Panc1 (cell line): ENCODE results near the gene ALDH1A3. TPM values are rescaled to one million over a fixed set of nuclear protein-coding genes. Genes with fewer than 3 reads are reported as not detected.
A peak's percentile ranks its signal among the peaks of the same experiment; 100 is the strongest.

Source experiments
- ATAC-seq: fragments of 200-7000 bp; cut with Tn5 transposase; 2 replicates; pipeline ENCODE4 v1.9.1; 2020; ENCODE audit warnings: mild to moderate bottlenecking, moderate library complexity
- BruUV-seq: library from RNA; stranded (reverse); fragments of 400-500 nt; replicated peaks from 2 replicates; lab custom pipeline; 2021; lab: Mats Ljungman, UMichigan
- CTCF ChIA-PET: fragments of 300-600 bp; sonication (Branson Sonifier 250); formaldehyde crosslinking; loops from one replicate; lab custom pipeline; 2022; ENCODE audit warnings: antibody characterized with exemption; lab: Charles Lee
- POLR2A ChIA-PET: fragments of 300-600 bp; sonication (Branson Sonifier 250); formaldehyde crosslinking; loops from one replicate; lab custom pipeline; 2022; ENCODE audit warnings: antibody characterized with exemption; lab: Charles Lee
- DNase-seq: peaks from one replicate; pipeline ENCODE4 v3.0.0-alpha.2; 2010; ENCODE audit warnings: low read depth, low spot score
- H3K27ac ChIP-seq: 2 replicates; pipeline ENCODE4 v1.5.1; 2011; ENCODE audit warnings: mild to moderate bottlenecking, low read length, inconsistent platforms
- H3K27me3 ChIP-seq: fragments of 200-500 bp; sonication (Bioruptor generic); 2 replicates; pipeline ENCODE4 v1.6.0; 2014; ENCODE audit warnings: low read length, inconsistent platforms; ENCODE audit not compliant: control insufficient read depth, insufficient read depth
- H3K36me3 ChIP-seq: fragments of 200-500 bp; sonication (Bioruptor generic); 2 replicates; pipeline ENCODE4 v1.5.1; 2014; ENCODE audit warnings: inconsistent platforms, mild to moderate bottlenecking, low read length, moderate library complexity; ENCODE audit not compliant: control insufficient read depth, insufficient read depth
- H3K4me1 ChIP-seq: 2 replicates; pipeline ENCODE4 v1.5.1; 2011; ENCODE audit warnings: inconsistent platforms, mild to moderate bottlenecking, low read length, moderate library complexity; ENCODE audit not compliant: control insufficient read depth, insufficient read depth
- H3K4me3 ChIP-seq, 2 experiments: 2 replicates each; pipeline ENCODE4 v1.5.1; 2011 to 2012; ENCODE audit warnings: low read depth in 2 of 2, low read length in 2 of 2, mild to moderate bottlenecking in 2 of 2, inconsistent platforms in 1 of 2, moderate library complexity in 1 of 2
- H3K9me3 ChIP-seq: fragments of 200-500 bp; sonication (Bioruptor generic); 2 replicates; pipeline ENCODE4 v1.5.1; 2014; ENCODE audit warnings: low read depth, mild to moderate bottlenecking, inconsistent platforms, low read length, moderate library complexity; ENCODE audit not compliant: control insufficient read depth, insufficient read depth
- POLR2AphosphoS5 ChIP-seq: IDR thresholded peaks from 2 replicates; pipeline ENCODE4 v1.6.1; 2012; ENCODE audit warnings: mild to moderate bottlenecking, low read depth, low read length, moderate library complexity
- REST ChIP-seq, 2 experiments: IDR thresholded peaks; 2 replicates each; pipeline ENCODE4 v1.6.1; 2011 to 2012; ENCODE audit warnings: low read depth in 2 of 2, control low read depth in 1 of 2, low read length in 1 of 2, mild to moderate bottlenecking in 1 of 2, moderate library complexity in 1 of 2; ENCODE audit not compliant: insufficient read depth in 1 of 2
- SIN3A ChIP-seq: IDR thresholded peaks from 2 replicates; pipeline ENCODE4 v1.6.1; 2012; ENCODE audit warnings: low read depth, mild to moderate bottlenecking, low read length, moderate library complexity, borderline replicate concordance; ENCODE audit not compliant: insufficient read depth
- TCF7L2 ChIP-seq: IDR thresholded peaks from 2 replicates; pipeline ENCODE4 v1.6.1; 2011; ENCODE audit warnings: mild to moderate bottlenecking, low read depth, low read length, inconsistent platforms
- in situ Hi-C: cut with HindIII; loops from 2 replicates; pipeline ENCODE4 v1.10.0; 2016; ENCODE audit warnings: low sequenced_read_pairs, low pct_unique_long_range_greater_than_20kb
- intact Hi-C: fragments of 100-400 bp; cut with micrococcal nuclease; formaldehyde crosslinking; loops from one replicate; pipeline ENCODE4 v1.10.0; 2022; ENCODE audit not compliant: unreplicated experiment
- total RNA-seq: library from RNA; stranded (reverse); gene quantifications from one replicate; pipeline ENCODE4 v1.2.1, GENCODE V29; 2021; ENCODE audit not compliant: unreplicated experiment
- TF ChIP-seq, protein P1 (sequence below): fragments of 450-650 bp; IDR thresholded peaks from 2 replicates; pipeline ENCODE4 v1.5.1; 2017; ENCODE audit warnings: mild to moderate bottlenecking

ALDH1A3 gene
- total RNA-seq, 1 experiment from 2014 or later, result 143 TPM

DNA sequence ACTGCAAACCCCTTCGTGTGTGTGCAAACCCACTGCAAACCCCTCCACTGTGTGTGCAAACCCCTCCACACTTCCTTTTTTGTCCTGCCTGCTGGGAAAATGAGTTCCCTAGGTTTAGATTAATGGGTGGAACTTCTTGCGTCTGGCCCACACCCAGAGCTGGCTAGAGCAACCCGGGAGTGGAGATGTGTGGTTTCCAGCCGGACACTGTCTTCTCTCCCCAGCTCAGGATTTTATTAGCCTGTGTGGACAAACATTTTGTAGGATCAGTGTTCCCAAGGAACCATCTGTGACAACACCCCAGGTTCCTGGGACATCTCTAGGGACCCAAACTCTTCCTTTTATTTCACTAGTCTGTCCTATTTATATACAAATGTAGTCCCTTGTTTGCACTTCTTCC is 29.9 kb downstream of the ALDH1A3 start:
- no peaks in the 10 kb centered on the region for H3K27me3 ChIP-seq
- H3K27ac ChIP-seq, result no peak overlapping the region
- H3K36me3 ChIP-seq, result peaks cover 13% of the 10 kb centered on the region
- DNase-seq (no peak), ATAC-seq (no peak)
- TF ChIP-seq, protein P1, sequence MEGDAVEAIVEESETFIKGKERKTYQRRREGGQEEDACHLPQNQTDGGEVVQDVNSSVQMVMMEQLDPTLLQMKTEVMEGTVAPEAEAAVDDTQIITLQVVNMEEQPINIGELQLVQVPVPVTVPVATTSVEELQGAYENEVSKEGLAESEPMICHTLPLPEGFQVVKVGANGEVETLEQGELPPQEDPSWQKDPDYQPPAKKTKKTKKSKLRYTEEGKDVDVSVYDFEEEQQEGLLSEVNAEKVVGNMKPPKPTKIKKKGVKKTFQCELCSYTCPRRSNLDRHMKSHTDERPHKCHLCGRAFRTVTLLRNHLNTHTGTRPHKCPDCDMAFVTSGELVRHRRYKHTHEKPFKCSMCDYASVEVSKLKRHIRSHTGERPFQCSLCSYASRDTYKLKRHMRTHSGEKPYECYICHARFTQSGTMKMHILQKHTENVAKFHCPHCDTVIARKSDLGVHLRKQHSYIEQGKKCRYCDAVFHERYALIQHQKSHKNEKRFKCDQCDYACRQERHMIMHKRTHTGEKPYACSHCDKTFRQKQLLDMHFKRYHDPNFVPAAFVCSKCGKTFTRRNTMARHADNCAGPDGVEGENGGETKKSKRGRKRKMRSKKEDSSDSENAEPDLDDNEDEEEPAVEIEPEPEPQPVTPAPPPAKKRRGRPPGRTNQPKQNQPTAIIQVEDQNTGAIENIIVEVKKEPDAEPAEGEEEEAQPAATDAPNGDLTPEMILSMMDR, result no peak
- no peak for TF ChIP-seq SIN3A
- peak; percentile 18; the same call in 1 of the 2 replicates for TF ChIP-seq POLR2AphosphoS5
- no peak for TF ChIP-seq TCF7L2
- TF ChIP-seq REST (IDR thresholded peaks at IDR 0.05; ENCODE audit: insufficient read depth in 1 of 2, low read depth in 2 of 2, low read length in 1 of 2), result no peak
- POLR2A ChIA-PET, result no interaction called here
- no TSS peak for BruUV-seq
- CTCF ChIA-PET, result no interaction called here
- H3K9me3 ChIP-seq, result no peaks in the 10 kb centered on the region
- no peak overlapping the region for H3K4me3 ChIP-seq
- no peaks in the 10 kb centered on the region for H3K4me1 ChIP-seq
- in situ Hi-C loops, result no loop called here
- intact Hi-C loops, result no loop called here

DNA sequence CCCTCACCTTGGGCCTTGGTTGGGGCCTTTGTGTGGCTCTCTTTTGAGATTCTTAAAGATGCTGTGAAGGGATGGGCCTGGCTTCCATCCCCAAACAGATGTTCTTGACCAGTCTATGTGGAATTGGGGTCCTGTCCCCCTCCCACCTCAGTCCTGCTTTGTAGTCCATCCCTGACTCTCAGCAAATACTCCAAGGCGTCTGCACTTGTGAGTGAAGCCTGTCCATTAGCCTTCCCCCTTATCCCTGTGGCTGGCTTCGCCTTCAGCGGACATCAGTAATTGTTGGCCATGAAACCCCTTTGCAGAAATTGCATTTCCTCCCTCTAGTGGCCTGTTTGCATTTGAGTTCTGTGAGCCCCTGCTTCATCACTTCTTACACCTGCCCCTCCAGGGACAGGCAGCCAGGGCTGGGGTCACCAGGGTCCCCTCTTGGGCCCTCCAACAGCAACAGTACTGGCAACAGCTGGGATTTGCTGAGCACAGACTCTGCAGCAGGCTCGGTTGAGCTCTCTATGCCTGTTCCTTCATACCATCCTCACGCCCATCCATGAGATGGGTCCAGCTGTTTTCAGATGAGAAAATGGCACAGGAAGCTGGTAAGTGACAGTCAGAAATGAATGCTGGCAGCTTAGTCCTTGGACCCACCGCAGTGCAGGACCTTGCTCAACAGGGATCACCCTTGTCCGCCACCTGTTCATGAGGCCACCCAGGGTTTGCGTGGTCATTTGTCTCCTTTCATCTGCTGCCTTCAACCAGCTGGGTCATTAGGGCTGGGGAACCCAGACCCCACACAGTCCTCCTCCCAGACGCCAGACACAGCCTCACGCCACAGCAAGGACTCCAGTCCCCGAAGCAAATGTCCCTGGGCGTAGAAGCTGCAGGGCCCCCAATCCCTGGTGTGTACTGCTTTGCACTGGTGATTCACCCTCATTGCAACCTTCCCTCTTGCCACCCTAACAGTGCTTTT is 30.6 kb downstream of the ALDH1A3 start:
- ChIA-PET POLR2A (no interaction called here), CTCF (no interaction called here)
- BruUV-seq, result no TSS peak
- ATAC-seq (peak; percentile 22; the same call in 1 of the 2 replicates), DNase-seq (no peak)
- Histone ChIP-seq H3K9me3 (peaks cover 5% of the 10 kb centered on the region), H3K36me3 (peaks cover 11% of the 10 kb centered on the region; the same call in 1 of the 2 replicates), H3K4me1 (no peaks in the 10 kb centered on the region), H3K27me3 (no peaks in the 10 kb centered on the region), H3K27ac (peak overlapping the region; percentile 3; the same call in 1 of the 2 replicates), H3K4me3 (no peak overlapping the region)
- in situ Hi-C loops (no loop called here), intact Hi-C loops (loop anchor here (10.0 kb wide), 1 partner anchor 345 kb away; the partner anchor contains the start of gene CHSY1)
- TF ChIP-seq TCF7L2, result no peak
- TF ChIP-seq, protein P1, result peak; percentile 49
